Left cardiac atrium (tissue), 4 donors: ENCODE results near the gene RPS21. TPM values are rescaled to one million over a fixed set of nuclear protein-coding genes. Genes with fewer than 3 reads are reported as not detected.

Experiments used
- ATAC-seq, 2 donors: fragments of 200-7000 bp; cut with Tn5 transposase; one replicate each; pipeline ENCODE4 v1.9.1; 2020; ENCODE audit warnings: mild to moderate bottlenecking in 2 of 2, moderate library complexity in 2 of 2
- DNase-seq: peaks from one replicate; pipeline ENCODE4 v3.0.0-alpha.2; 2020
- intact Hi-C, 2 donors: fragments of 100-400 bp; cut with DNase I; formaldehyde crosslinking; loops; one replicate each; pipeline versions ENCODE4 v1.14.1 to v1.15.1; 2022 to 2023
- long read RNA-seq: library from polyadenylated mRNA; unstranded; transcript quantifications from one replicate; pipeline ENCODE4 v2.0.0, GENCODE V29; 2021
- total RNA-seq, 2 donors: library from RNA; stranded (reverse); fragmentation: NEBNext Ultra II Directional; extraction: Animal tissue kit (Norgen Biotek cat#: 25700); gene quantifications; one replicate each; pipeline ENCODE4 v1.2.1, GENCODE V29; 2021
- donor health status: DM: no; HTN: yes; CAD: no.
- donor health status: DM: no; HTN: yes; CAD: no; lungs with severe emphysema.
- donor health status: DM: yes; HTN: yes; CAD: no.
- donor health status: Dilated cardiomyopathy.

RPS21 gene
- total RNA-seq: 100 to 1,000 TPM; 733 to 750 TPM
- long read RNA-seq, partial matches to known transcripts: 1 of 4 reads
- long read RNA-seq, other reads (novel, unspliced or antisense): 0 of 4 reads

DNA sequence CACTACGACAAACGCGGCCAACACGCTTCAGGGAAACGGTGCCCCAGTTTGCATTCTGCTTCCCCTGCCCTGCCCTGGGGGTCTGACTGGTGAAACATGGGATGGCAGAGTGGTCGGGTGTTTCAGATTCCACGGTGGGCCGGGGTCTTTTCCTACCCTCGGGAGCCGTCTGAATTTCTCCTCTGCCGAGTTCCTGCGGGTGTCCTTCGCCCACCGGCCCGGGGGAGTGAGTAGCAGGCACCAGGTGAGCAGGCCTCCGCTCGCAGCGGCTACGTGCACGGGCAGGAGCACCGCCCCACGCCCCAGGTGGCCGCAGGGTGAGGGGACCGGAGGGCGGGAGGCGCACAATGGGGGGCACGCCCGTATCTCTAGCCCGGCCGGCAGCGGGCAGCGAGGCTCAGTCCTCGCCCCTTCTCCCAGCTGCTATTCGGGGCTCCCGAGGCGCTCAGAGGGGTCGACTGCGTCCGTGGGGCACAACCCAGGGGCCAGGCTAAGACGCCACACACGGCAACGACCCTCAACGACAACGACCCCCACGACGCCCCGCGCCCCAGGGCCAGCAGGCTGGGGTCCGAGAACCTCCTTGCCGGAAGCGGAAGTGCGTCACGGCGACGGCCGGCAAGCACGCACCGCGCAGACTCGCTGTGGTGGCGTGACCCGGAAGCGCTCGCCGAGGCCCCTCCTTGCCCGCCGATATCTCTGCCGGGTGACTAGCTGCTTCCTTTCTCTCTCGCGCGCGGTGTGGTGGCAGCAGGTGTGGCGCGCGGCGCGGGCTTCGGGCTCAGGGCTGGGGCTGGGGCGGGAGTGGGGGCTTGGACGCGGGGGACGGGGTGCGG is at the start of gene RPS21:
Gene RPS21, plus strand, starts transcription at position 721 of the 836 bp plus-strand sequence. CDS start 236 bp downstream, outside the sequence.
- ATAC-seq (peak; percentile 94 to 96), DNase-seq (peak; percentile 95)
- intact Hi-C loops: no loop called here

- DNase-seq (no peak), ATAC-seq (no peak)
- intact Hi-C loops: no loop called here
Observed at GRCh38 chr20:62337558-62338293, 49.2 kb upstream of the RPS21 start.

GRCh38 chr20:62338294-62338620 is 48.6 kb upstream of the RPS21 start:
- DNase-seq: no peak
- intact Hi-C loops: no loop called here
- no peak for ATAC-seq

DNA sequence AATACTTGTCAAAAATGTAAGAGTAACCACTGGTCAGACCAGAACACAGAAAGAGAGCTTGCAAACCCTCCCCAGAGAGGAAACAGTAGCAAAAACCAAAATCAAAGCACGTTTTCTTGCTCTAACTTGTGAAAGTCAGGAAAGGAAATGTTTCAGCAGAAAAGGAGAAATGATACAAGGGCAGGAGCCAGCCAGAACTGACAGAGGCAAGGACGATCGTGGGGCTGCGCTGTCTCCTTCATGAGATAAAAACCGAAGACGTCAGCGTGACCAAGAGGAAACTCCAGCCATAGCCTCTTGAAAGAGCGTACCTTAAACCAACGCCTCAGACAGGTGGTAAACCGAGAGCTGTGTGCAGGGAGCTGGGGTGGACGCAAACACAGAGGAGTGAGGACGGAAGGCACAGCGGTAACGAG is 47.2 kb upstream of the RPS21 start:
- intact Hi-C loops: no loop called here
- ATAC-seq (no peak), DNase-seq (no peak)

DNA sequence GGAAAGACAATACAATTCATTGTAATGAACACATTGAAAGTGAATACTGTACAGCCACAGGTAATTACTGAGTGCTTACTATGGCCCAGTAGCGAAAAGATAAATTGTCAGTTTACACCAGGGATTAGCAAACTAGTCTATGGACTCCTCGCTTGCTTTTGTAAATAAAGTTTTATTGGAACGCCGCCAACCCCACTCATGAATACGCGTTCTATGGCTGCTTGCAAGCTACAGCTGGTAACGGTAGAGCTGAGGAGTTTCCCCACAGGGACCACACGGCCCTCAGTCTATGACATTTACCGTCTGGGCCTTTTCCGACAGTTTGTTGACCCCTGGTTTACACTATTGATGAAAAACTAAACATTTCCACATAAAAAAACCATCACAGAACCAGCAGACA is 44.0 kb upstream of the RPS21 start:
- DNase-seq (no peak), ATAC-seq (no peak)
- intact Hi-C loops: no loop called here

DNA sequence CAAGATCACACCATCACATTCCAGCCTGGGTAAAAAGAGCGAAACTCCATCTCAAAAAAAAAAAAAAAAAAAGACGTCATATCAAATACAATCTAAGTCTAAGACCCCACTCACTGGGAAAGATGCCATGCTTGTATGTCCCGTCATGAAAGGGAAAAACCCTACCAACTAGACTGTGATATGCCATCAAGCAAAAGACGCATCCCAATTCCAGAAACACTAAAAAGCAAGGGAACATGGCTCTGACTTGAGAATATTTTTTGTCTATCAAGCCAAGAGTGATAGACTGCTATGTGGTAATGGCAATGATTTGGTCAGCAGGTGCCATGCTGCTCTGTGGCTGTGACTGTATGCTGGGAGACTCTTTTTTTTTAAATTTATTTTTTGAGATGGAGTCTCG is 42.8 kb upstream of the RPS21 start:
- DNase-seq (no peak), ATAC-seq (no peak)
- intact Hi-C loops: no loop called here

GRCh38 chr20:62344782-62345181 is 42.1 kb upstream of the RPS21 start:
- DNase-seq (no peak), ATAC-seq (no peak)
- intact Hi-C loops: no loop called here

DNA sequence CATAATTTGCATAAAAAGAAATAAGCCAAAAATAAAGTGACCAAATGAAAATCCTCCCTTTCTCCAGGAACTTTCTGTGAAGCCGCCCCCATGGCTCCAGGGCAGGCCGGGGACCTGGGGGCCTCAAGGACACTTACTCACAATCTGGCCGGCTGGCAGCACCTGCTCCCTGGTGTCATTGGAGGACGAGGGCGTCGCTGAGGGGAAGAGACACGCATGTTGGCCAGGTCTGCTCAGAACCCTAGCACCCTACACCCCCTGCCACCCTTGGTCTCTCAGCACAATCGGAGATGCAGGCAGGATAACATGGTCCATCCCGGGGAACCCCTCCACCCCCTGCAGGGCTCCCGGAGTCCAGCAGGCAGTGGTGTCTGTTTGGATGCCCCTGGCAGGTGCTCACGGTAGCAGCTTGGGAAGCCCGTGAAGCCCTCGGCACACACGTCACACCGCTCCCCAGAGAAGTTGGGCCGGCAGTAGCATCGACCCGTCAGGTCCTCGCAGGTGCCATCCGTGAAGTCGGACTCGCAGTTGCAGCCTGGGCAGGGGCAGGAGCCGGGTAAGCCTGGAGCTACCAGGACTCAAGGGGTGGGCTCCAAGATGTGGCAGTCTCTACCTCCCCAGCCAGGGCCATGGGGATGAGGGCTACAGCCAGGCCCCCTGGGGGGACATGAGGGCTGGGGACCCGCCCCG is 41.1 kb upstream of the RPS21 start:
- ATAC-seq (no peak), DNase-seq (no peak)
- intact Hi-C loops: no loop called here

- intact Hi-C loops: no loop called here
- no peak for DNase-seq
- no peak for ATAC-seq
Observed at GRCh38 chr20:62346398-62347150, 40.3 kb upstream of the RPS21 start.

DNA sequence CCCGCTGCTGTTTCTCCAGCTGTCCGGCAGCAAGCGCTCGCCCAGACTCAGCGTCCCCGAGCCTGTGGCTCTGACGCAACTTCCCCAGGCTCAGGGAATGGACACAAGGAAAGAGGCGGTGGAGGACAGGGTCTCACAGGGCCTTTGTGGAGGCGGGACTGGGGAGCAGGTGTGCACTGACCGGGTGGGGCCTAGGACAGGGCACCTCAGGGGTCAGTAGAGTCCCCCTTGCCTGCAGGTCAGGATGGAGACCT is 39.8 kb upstream of the RPS21 start:
- ATAC-seq (no peak), DNase-seq (no peak)
- intact Hi-C loops: no loop called here

DNA sequence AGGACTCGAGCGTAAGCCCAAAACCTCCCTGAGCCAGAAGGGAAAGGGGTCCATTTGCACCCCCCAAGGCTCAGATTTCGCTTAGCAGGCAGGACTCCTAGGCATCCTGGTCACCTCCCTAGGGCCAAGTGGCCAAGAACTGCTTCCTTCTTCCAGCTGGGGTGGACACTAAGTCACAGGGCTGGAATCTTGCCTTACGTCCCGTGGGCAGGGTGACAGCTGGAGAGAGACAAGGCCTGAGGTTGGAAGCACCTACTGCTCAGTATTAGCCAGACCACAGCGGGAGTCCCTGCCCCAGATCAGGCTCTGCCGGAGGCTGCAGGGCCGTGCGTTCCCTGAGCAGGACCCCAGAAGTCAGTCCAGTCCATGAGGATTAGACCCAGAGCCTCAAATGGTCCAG is 39.5 kb upstream of the RPS21 start:
- ATAC-seq: no peak
- DNase-seq: no peak
- intact Hi-C loops: no loop called here

- no peak for DNase-seq
- ATAC-seq: no peak
- intact Hi-C loops: no loop called here
Observed at GRCh38 chr20:62348604-62349003, 38.3 kb upstream of the RPS21 start.

- no peak for ATAC-seq
- no peak for DNase-seq
- intact Hi-C loops: loop anchor here in 1 of 2 donors (5.0 kb wide), 1 partner anchor 42 kb away; no protein-coding TSS in a partner anchor
Observed at GRCh38 chr20:62349556-62350097, 37.3 kb upstream of the RPS21 start.

DNA sequence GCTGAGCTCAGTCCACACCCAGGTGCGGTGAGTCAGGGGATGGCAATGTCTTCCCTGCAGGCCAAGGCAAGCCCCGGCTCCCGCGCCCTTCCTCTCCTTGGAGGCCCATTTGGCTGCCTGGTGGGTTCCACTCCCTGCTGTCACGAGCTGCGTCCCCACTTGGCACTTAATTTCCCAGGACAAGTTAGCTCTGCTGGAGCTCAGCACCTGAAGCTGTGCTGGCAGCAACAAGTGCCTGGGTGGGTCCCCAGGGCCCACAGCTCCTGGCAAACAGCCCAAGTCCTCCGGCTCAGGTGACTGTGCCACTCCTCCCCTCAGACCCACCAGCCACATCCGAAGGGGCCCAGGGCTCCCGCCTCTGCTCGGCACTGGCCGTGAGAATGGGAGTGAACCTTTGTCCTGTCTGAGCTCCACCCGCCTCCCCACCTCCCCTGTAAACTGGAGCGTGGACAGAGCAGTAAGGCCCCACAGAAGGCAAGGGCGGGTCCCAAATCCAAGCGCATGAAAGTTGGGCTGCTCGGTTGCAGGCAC is 36.7 kb upstream of the RPS21 start:
- ATAC-seq: no peak
- intact Hi-C loops: loop anchor here in 1 of 2 donors (5.0 kb wide), 1 partner anchor 43 kb away; no protein-coding TSS in a partner anchor
- no peak for DNase-seq

GRCh38 chr20:62350629-62351422 is 36.1 kb upstream of the RPS21 start:
- DNase-seq (no peak), ATAC-seq (no peak)
- intact Hi-C loops: loop anchor here in 1 of 2 donors (5.0 kb wide), 1 partner anchor 44 kb away; no protein-coding TSS in a partner anchor

GRCh38 chr20:62351469-62352401 is 35.2 kb upstream of the RPS21 start:
- no peak for ATAC-seq
- DNase-seq: no peak
- intact Hi-C loops: loop anchor here in 1 of 2 donors (5.0 kb wide), 1 partner anchor 44 kb away; no protein-coding TSS in a partner anchor
